ENCODE results near the gene CEP41. TPM values are rescaled to one million over a fixed set of nuclear protein-coding genes. Genes with fewer than 3 reads are reported as not detected.

CEP41 gene
- total RNA-seq, 1 donor from 2014 or later = 16.5 TPM

DNA sequence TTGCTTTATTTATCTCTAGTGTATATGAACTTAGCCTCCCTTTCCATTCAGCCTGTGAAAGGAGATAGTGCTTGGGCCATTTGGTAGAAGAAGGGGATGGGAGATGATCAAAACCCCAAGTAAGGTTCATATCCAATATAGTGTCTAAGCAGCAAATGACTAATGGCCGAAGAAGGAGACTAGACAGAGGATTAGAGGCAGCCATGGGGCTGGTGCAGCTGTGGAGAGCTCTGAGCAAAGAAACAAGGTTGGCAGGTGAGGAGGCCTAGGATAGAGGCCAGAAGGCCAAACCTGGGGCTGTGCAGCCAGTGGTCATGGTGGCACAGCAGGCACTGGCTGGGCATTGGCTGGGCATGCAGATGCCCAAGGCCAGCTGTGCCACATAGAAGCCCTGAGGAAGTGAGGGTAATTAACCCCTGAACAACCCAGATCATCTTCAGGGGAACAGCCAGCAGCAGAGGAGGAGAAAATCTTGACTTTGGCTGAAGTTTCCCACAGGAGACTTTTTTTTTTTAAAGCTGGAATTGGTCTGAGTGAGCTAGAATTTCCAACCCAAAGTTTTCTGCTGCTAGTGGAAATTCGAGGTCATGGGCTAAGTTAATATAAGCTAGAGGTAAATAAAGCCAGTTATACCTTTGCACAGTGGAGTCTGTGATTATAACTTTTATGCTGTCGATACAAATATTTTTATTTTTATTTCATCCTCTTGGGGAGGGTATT is 70.8 kb downstream of the CEP41 start:
- H3K9ac ChIP-seq = no peak overlapping the region
- H3K36me3 ChIP-seq = no peaks in the 10 kb centered on the region
- H3F3A ChIP-seq (ENCODE audit: low read depth) = no peaks in the 10 kb centered on the region
- H3K4me3 ChIP-seq = no peak overlapping the region
- no peak overlapping the region for H3K4me2 ChIP-seq
- peaks cover 3% of the 10 kb centered on the region for H3K9me3 Mint-ChIP-seq
- peaks cover 69% of the 10 kb centered on the region for H3K4me1 Mint-ChIP-seq
- no peak overlapping the region for H2AFZ ChIP-seq (replicated peaks)
- H3K27ac Mint-ChIP-seq = peak overlapping the region; percentile 67
- H3K27me3 ChIP-seq = no peaks in the 10 kb centered on the region
- H4K20me1 ChIP-seq (ENCODE audit: low read depth) = no peaks in the 10 kb centered on the region
- H3K9me3 ChIP-seq (ENCODE audit: low read depth) = no peaks in the 10 kb centered on the region
- no peak overlapping the region for H3K27ac ChIP-seq
- H3K27me3 Mint-ChIP-seq (ENCODE audit: insufficient read depth, low read depth) = peaks cover 10% of the 10 kb centered on the region
- peaks cover 10% of the 10 kb centered on the region for H3K4me1 ChIP-seq
- no peak for TF ChIP-seq EZH2 (IDR thresholded peaks at IDR 0.05)
- TF ChIP-seq, protein P1, sequence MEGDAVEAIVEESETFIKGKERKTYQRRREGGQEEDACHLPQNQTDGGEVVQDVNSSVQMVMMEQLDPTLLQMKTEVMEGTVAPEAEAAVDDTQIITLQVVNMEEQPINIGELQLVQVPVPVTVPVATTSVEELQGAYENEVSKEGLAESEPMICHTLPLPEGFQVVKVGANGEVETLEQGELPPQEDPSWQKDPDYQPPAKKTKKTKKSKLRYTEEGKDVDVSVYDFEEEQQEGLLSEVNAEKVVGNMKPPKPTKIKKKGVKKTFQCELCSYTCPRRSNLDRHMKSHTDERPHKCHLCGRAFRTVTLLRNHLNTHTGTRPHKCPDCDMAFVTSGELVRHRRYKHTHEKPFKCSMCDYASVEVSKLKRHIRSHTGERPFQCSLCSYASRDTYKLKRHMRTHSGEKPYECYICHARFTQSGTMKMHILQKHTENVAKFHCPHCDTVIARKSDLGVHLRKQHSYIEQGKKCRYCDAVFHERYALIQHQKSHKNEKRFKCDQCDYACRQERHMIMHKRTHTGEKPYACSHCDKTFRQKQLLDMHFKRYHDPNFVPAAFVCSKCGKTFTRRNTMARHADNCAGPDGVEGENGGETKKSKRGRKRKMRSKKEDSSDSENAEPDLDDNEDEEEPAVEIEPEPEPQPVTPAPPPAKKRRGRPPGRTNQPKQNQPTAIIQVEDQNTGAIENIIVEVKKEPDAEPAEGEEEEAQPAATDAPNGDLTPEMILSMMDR (IDR thresholded peaks at IDR 0.05) = no peak
- no peak for TF ChIP-seq EZH2phosphoT487 (IDR thresholded peaks at IDR 0.05)
- no peaks in the 10 kb centered on the region for H3K79me2 ChIP-seq (ENCODE audit: low read depth)
- no peak for DNase-seq (ENCODE audit: low spot score)
- no peak overlapping the region for H3K4me3 Mint-ChIP-seq
- peaks cover 3% of the 10 kb centered on the region for H3K36me3 Mint-ChIP-seq

GRCh38 chr7:130369110-130369711 is 71.6 kb downstream of the CEP41 start:
- H3K27ac ChIP-seq = no peak overlapping the region
- no peaks in the 10 kb centered on the region for H3F3A ChIP-seq (ENCODE audit: low read depth)
- peaks cover 66% of the 10 kb centered on the region for H3K4me1 Mint-ChIP-seq

GRCh38 chr7:130367836-130368746 is 72.7 kb downstream of the CEP41 start:
- H3K36me3 Mint-ChIP-seq = peaks cover 3% of the 10 kb centered on the region
- H3K27me3 Mint-ChIP-seq (ENCODE audit: insufficient read depth, low read depth) = peaks cover 8% of the 10 kb centered on the region
- no peak overlapping the region for H3K9ac ChIP-seq
- H3F3A ChIP-seq (ENCODE audit: low read depth) = no peaks in the 10 kb centered on the region
- H3K4me3 Mint-ChIP-seq = no peak overlapping the region
- peaks cover 4% of the 10 kb centered on the region for H3K4me1 ChIP-seq
- no peak overlapping the region for H3K27ac ChIP-seq
- no peaks in the 10 kb centered on the region for H3K27me3 ChIP-seq
- peaks cover 3% of the 10 kb centered on the region for H3K9me3 Mint-ChIP-seq
- no peak for DNase-seq (ENCODE audit: low spot score)
- no peaks in the 10 kb centered on the region for H4K20me1 ChIP-seq (ENCODE audit: low read depth)
- H3K4me2 ChIP-seq = no peak overlapping the region
- no peaks in the 10 kb centered on the region for H3K79me2 ChIP-seq (ENCODE audit: low read depth)
- no peak for TF ChIP-seq EZH2phosphoT487 (IDR thresholded peaks at IDR 0.05)
- TF ChIP-seq EZH2 (IDR thresholded peaks at IDR 0.05) = no peak
- TF ChIP-seq, protein P1 (IDR thresholded peaks at IDR 0.05) = no peak
- H3K9me3 ChIP-seq (ENCODE audit: low read depth) = no peaks in the 10 kb centered on the region
- no peak overlapping the region for H3K4me3 ChIP-seq
- peak overlapping the region; percentile 78 for H3K27ac Mint-ChIP-seq
- no peak overlapping the region for H2AFZ ChIP-seq (replicated peaks)
- H3K4me1 Mint-ChIP-seq = peaks cover 65% of the 10 kb centered on the region
- no peaks in the 10 kb centered on the region for H3K36me3 ChIP-seq

More at GRCh38 chr7:130369110-130369711, 71.6 kb downstream of the CEP41 start:
- Histone ChIP-seq H3K9ac (no peak overlapping the region), H3K36me3 (no peaks in the 10 kb centered on the region), H4K20me1 (ENCODE audit: low read depth) (no peaks in the 10 kb centered on the region), H3K9me3 (ENCODE audit: low read depth) (no peaks in the 10 kb centered on the region), H3K79me2 (ENCODE audit: low read depth) (no peaks in the 10 kb centered on the region), H3K4me2 (no peak overlapping the region), H3K4me1 (peaks cover 10% of the 10 kb centered on the region), H3K27me3 (no peaks in the 10 kb centered on the region), H2AFZ (replicated peaks) (no peak overlapping the region), H3K4me3 (no peak overlapping the region)
- Mint-ChIP-seq H3K4me3 (no peak overlapping the region), H3K27me3 (ENCODE audit: insufficient read depth, low read depth) (peaks cover 12% of the 10 kb centered on the region), H3K36me3 (peaks cover 3% of the 10 kb centered on the region), H3K9me3 (peaks cover 3% of the 10 kb centered on the region), H3K27ac (peak overlapping the region; percentile 78)
- no peak for TF ChIP-seq EZH2phosphoT487 (IDR thresholded peaks at IDR 0.05)
- TF ChIP-seq, protein P1 (IDR thresholded peaks at IDR 0.05) = no peak
- no peak for TF ChIP-seq EZH2 (IDR thresholded peaks at IDR 0.05)
- no peak for DNase-seq (ENCODE audit: low spot score)
